KOPT-K1 (cell line): Measurements from ENCODE around the gene RGS10.
A peak's percentile ranks its signal among the peaks of the same experiment; 100 is the strongest.

ENCODE experiments used
- H3K27ac ChIP-seq: fragments of 200-600 bp; sonication (generic); 2 replicates; pipeline ENCODE4 v1.5.1; 2016; ENCODE audit warnings: antibody characterized with exemption, mild to moderate bottlenecking, low read depth, low read length; ENCODE audit not compliant: poor library complexity, severe bottlenecking
- H3K36me3 ChIP-seq: fragments of 200-600 bp; sonication (generic); 2 replicates; pipeline ENCODE4 v1.5.1; 2017; ENCODE audit warnings: antibody characterized with exemption, mild to moderate bottlenecking, low read length, moderate library complexity; ENCODE audit not compliant: insufficient read depth
- H3K9me3 ChIP-seq: fragments of 200-600 bp; sonication (generic); 2 replicates; pipeline ENCODE4 v1.5.1; 2017; ENCODE audit warnings: antibody characterized with exemption, low read length, mild to moderate bottlenecking; ENCODE audit not compliant: insufficient read depth, poor library complexity, severe bottlenecking

The RGS10 gene

DNA sequence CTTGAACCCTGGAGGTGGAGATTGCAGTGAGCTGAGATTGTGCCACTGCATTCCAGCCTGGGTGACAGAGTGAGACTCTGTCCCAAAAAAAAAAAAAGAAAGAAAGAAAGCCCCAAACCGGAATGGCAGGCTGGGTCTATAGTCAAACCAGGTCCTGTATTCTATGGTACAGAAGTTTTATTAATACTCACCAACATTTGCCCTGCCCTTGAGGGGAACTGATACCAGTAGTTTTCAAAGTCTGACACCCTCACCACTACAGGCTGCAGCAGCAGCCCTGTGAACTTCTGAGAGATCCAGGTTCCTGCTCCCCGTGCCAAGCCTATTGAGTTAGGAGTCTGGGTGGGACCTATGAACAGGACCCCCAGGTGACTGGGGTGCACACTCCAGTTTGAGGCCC lies 80.6 kb downstream of the RGS10 start:
- Histone ChIP-seq H3K9me3 (peaks cover 16% of the 10 kb centered on the region), H3K36me3 (no peaks in the 10 kb centered on the region), H3K27ac (no peak overlapping the region)

DNA sequence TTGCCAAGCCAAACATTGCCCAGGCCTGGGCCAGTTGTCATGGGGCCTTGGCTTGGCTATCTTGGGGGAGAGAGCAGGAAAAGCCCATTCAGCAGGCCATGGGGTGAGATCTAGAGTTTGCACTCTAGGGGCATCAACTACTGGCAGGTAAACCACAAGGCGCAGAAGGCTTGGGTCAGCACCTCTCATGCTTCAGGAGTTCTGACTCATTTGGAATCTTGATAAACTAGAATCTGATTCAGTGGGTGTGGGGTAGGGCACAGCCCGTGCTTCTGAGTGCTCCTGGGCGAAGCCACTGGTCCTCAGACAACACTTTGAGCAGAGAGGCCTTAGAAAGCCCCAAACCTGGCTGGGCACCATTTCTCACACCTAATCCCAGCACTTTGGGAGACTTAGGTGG lies 81.1 kb downstream of the RGS10 start:
- Histone ChIP-seq H3K9me3 (peaks cover 16% of the 10 kb centered on the region), H3K27ac (no peak overlapping the region), H3K36me3 (peaks cover 3% of the 10 kb centered on the region; the same call in 1 of the 2 replicates)

DNA sequence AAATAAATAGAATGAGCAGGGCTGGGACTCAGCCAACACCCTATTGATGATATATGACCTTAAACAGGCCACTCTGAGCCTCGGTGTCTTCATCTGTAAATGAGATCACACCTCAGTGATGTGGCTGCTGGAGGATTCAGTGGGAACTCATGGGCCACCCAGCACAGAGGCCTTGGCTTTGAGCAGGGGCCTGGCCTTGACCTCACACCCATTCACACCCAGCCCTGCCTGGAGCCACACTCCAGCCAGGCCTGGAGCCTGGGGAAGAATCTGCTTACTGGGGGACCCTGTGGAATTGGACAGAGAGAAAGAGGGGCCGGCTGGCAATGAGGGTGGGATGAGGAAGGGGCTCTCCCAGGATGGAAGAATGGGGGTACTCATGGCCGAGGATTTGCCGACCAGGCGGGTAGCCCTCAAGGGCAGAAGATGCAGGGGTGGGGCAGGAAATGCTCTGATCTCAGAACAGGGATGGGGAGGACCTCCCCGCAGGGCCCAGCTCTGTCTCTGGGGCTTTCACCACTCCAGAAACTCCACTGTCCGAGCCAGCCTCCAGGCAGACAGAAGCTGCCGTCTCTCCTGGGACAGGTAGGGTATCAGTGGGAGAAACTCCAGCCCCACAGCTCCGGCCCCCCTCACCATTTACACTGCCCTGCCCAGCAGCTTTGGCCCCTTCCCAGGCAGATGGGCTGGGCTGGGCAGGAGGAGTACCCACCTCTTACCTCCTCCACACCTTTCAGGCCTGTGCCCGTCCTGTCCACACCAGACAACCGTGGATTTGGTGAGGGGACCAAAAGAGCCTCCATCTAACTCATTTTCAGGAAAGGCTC lies 81.9 kb downstream of the RGS10 start:
- H3K36me3 ChIP-seq = peaks cover 11% of the 10 kb centered on the region; the same call in 1 of the 2 replicates
- H3K27ac ChIP-seq = no peak overlapping the region
- H3K9me3 ChIP-seq = peaks cover 16% of the 10 kb centered on the region

DNA sequence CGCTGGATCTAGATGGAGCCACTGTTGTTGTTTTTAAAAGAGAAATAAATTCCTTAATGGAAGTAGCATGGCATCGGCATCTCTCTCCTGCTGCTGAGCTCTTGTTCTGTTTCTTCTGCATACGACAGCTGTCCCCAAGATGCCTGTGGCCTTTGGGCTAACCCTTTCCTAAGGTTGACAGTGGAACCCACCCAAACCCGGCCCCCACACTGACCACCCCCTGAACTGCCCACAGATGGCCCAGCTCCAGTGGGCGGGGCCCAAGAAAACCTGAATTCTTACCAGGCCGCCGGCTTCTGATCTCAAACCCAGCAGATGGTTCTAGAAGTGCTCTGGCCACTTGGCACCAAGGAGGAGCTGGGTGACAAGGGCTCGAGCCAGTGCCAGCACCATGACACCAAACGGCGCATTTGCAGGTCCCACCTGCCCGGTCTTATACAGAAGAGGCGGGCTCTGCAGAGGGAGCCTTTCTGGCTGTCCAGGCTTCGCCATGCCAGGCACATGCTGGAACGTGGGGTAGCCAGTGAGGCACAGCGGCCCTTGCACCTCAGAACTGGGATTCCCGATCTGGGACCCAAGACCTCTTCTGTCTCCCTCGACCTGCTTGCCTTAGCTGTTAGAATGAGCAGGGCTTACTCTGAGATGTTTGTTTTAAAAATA lies 82.7 kb downstream of the RGS10 start:
- Histone ChIP-seq H3K36me3 (peaks cover 18% of the 10 kb centered on the region; the same call in 1 of the 2 replicates), H3K9me3 (peaks cover 16% of the 10 kb centered on the region)

DNA sequence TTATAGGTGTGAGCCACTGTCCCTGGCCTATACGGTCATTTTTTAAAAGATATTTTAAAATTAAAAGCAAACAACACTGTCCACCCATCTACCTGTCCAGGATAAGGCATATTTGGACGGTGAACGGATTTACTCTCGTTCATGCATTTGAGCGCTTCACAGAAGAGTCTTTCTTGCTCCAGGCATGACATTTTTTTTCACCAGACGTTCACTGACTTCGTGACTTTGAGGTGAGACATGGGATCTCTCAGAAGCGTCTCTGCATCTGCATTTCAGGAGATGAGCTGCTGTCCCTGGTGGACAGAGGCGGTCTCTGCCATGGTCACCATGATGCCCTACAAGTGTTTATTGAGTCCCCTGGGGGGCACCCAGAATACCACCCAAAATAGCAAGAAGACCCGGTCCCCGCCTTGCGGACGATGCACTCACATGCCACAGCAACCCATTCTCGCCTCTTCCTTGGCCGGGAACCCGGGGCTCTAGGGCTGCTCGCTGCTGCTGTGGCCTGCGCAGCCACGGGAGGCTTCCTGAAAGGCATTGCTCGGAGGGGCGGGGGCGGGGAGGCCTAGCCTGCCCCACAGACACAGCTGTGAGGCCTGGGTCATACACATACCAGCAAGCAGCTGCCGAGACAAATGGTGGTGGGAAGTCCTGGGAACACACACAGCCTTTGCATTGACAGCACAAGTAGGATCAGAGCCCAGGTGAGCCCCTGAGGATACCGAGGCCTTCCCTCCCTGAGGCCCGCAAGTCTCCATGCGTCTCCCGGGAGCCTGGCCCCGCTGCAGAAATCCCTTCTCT lies 84.4 kb downstream of the RGS10 start:
- Histone ChIP-seq H3K27ac (peak overlapping the region; percentile 22), H3K9me3 (peaks cover 10% of the 10 kb centered on the region), H3K36me3 (peaks cover 34% of the 10 kb centered on the region; the same call in 1 of the 2 replicates)

More for the DNA sequence above, 82.7 kb downstream of the RGS10 start:
- H3K27ac ChIP-seq = no peak overlapping the region

DNA sequence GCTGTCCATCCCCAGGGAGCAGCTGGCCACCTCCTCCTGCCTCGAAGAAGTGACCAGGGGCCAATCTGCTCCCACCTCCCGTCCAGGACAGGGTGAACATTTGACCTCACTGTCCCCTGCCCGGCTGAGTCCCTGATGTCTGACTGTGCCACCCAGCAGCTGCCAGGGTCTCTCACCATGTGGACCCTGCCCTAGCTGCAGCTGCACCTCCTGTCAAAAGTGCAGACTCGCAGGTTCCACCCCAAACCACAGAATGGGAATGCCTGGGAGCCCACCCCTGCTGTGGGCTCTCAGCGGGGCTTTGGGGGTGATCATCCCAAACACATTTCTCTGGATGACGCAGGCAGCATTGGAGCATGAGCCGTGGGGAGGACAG lies 86.1 kb downstream of the RGS10 start:
- H3K9me3 ChIP-seq = no peaks in the 10 kb centered on the region
- peaks cover 51% of the 10 kb centered on the region; the same call in 1 of the 2 replicates for H3K36me3 ChIP-seq
- H3K27ac ChIP-seq = no peak overlapping the region

DNA sequence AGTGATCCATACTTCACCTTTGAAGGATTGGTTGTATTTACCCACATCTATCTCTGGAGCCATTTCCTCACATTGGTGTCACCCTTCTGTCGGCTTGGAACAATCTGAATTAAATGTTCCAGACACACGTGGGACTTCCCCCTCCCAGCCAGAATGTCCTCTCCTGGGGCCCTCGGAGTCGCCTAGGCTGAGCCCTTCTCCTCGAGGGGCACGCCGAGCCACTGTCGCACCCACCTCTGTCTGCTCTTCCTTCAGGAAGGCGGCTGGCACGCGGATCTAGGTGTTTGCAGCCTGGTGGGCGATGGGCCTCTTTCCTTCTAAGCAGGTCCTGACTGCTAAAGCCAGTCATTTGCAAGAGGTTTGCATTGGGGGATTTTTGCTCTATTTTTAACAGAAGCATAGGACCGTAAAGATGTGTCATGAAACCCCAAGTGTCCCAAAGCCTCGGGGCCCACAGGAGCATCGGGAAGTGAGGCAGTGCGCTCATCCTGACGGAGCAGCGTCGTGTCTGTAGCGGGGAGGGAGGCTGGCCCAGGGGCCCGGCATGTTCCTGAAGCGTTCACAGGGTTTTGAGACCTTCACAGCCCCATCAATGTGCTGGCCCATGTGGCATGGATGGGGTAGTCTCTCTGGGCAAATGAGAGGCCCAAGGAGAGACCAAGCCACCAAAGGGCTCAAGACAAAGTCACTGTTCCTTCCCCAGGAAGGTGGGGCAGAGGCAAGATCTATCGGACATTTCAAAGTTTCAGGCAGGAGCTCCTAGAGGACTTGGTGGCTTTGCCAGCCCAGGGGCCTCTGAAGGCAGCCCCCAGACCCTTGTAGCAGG lies 86.7 kb downstream of the RGS10 start:
- Histone ChIP-seq H3K27ac (no peak overlapping the region), H3K9me3 (no peaks in the 10 kb centered on the region), H3K36me3 (peaks cover 53% of the 10 kb centered on the region; the same call in 1 of the 2 replicates)

DNA sequence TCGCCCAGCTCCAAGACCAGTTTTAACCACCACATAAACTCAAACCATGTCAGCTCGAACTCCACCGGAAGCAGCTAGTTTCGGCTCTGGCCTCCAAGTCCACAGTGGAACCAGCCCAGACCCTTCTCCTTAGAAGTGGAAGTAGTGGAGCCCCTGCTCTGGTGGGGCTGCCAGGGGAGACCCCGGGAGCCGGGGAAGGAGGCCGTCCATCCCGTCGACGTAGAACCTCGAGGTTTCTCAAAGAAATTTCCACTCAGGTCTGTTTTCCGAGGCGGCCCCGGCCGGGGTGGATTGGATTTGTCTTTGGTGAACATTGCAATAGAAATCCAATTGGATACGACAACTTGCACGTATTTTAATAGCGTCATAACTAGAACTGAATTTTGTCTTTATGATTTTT lies 87.5 kb downstream of the RGS10 start:
- Histone ChIP-seq H3K36me3 (peaks cover 58% of the 10 kb centered on the region; the same call in 1 of the 2 replicates), H3K9me3 (no peaks in the 10 kb centered on the region), H3K27ac (no peak overlapping the region)

DNA sequence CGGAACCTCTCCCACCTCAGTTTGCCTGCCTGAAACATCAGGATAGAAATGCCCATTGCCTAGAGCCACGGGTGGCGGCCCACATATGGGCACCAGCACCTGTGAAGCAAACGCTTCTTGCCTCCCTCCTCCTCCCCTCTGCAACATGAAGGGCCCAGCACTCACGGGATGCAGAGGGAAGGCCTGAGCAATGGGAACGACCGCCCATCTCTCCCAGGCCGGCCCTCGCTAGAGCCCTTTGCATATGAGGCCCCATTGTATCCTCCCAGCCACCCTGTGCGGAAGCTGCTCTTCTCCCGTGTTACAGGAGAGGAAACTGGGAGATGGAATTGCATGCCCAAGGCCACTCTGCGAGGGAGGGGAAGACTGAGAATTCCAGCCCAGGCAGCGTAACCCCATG lies 88.2 kb downstream of the RGS10 start:
- Histone ChIP-seq H3K36me3 (peaks cover 65% of the 10 kb centered on the region; the same call in 1 of the 2 replicates), H3K9me3 (no peaks in the 10 kb centered on the region)

DNA sequence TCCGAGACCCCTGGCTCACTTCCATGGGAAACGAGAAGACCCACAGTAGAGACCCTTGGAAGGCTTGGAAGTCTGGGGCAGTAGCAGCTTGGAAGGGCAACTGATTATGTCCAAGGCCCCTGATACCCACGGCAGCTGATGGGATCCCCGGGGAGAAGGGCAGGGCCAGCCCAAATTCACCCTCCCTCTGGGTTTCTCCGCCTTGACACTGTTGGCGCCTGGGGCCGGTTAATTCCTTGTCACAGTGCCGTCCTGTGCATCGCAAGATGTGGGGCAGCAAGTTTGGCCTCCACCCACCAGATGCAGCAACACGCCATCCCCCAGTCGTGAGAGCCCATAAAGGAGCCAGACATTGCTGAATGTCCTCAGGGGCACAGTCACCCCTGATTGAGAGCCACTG lies 89.2 kb downstream of the RGS10 start:
- Histone ChIP-seq H3K27ac (no peak overlapping the region), H3K9me3 (no peaks in the 10 kb centered on the region), H3K36me3 (peaks cover 75% of the 10 kb centered on the region; the same call in 1 of the 2 replicates)

More for the DNA sequence above, 88.2 kb downstream of the RGS10 start:
- no peak overlapping the region for H3K27ac ChIP-seq

DNA sequence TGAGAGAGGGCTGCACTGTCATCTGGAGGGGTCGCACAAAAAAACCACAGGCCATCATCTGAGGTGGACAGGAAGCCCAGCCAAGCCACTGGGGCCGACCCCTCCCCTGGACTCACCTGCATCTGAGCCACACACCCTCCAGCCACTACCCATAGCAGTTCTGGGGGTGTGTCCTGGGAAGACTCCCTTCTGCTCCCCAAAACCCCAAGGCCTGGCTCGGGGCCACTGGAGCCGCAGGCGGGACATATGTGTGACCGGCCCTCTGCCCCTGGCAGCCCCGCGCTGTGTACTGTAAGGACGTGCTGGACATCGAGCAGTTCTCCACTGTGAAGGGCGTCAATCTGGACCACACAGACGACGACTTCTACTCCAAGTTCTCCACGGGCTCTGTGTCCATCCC lies 90.1 kb downstream of the RGS10 start:
- Histone ChIP-seq H3K36me3 (peaks cover 84% of the 10 kb centered on the region; the same call in 1 of the 2 replicates), H3K27ac (no peak overlapping the region), H3K9me3 (no peaks in the 10 kb centered on the region)

DNA sequence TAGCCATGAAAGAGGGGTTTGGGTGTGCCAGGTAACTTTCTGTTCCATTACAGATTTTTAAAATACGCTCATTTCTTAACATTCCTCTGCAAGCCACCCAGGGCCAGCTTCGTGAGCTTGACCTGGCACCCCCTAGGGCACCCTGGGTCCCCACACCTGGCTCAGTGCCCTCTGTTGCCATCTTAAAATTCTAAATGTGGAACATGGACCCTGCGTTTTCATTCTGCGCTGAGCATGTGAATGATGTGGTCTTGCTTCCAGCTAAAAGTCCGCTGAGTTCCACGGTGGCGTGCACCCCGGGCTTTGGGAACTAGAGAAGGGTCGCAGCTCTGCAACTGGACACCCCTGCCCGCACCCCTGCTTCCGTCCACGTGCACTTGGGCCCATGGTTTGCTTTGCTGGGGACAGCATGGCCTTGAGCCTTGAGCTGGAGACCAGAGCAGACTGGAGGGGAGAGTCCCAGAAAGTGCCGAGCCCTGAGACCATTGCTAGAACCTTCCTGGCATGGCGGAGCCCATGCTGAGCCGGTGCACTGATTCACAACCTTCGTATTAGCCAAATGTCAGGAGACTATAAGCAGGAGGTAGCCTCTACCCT lies 91.1 kb downstream of the RGS10 start:
- Histone ChIP-seq H3K9me3 (no peaks in the 10 kb centered on the region), H3K27ac (no peak overlapping the region), H3K36me3 (peaks cover 83% of the 10 kb centered on the region; the same call in 1 of the 2 replicates)

DNA sequence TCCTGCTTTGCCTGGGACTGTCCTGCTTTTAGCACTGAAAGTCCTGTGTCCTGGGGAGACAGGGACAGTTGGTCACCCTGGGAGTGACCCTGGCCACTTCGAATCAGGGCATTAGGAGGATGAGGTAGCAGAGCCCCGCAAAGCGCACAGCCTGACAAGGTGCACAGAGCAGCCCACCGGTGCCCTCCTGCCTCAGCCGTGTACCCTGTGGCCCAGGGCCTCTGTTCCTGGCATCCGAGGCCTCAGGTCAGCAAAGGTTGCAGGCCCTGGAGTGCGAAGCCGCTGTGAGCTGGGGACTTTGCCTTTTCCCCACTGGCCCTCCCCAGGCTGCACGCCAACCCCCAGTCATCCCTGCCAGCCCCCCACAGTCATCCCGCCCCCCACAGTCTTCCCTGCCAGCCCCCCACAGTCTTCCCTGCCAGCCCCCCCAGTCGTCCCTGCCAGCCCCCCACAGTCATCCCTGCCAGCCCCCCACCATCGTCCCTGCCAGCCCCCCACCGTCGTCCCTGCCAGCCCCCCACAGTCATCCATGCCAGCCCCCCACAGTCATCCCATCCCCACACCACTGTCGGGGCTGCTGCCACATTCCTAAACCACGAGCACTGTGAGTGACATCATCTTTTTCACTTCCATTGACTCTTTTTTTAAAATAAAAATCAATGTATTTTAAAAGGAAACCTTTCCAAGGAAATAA lies 91.8 kb downstream of the RGS10 start:
- H3K36me3 ChIP-seq = peaks cover 77% of the 10 kb centered on the region; the same call in 1 of the 2 replicates

More for the DNA sequence above, 91.8 kb downstream of the RGS10 start:
- Histone ChIP-seq H3K27ac (no peak overlapping the region), H3K9me3 (no peaks in the 10 kb centered on the region)
